Right lobe of liver (tissue), 4 donors: Measurements from ENCODE around the gene MAGOH.

ENCODE experiments used
- CTCF ChIP-seq, 4 donors: fragments of 200-600 bp in 3 of 4; fragments of 450-650 bp in 1 of 4; IDR thresholded peaks; one replicate each; pipeline versions ENCODE4 v1.5.1 to v1.8.0; 2016 to 2022; ENCODE audit warnings: antibody characterized with exemption in 4 of 4, mild to moderate bottlenecking in 2 of 4
- POLR2A ChIP-seq: fragments of 450-650 bp; IDR thresholded peaks from one replicate; pipeline ENCODE4 v1.6.1; 2017; ENCODE audit warnings: antibody characterized with exemption, mild to moderate bottlenecking
- donor health status: DM: no; HTN: no; CAD: no.
- donor health status: DM: no; HTN: no; CAD: no.
- donor health status: DM: no; HTN: yes; CAD: no.

DNA sequence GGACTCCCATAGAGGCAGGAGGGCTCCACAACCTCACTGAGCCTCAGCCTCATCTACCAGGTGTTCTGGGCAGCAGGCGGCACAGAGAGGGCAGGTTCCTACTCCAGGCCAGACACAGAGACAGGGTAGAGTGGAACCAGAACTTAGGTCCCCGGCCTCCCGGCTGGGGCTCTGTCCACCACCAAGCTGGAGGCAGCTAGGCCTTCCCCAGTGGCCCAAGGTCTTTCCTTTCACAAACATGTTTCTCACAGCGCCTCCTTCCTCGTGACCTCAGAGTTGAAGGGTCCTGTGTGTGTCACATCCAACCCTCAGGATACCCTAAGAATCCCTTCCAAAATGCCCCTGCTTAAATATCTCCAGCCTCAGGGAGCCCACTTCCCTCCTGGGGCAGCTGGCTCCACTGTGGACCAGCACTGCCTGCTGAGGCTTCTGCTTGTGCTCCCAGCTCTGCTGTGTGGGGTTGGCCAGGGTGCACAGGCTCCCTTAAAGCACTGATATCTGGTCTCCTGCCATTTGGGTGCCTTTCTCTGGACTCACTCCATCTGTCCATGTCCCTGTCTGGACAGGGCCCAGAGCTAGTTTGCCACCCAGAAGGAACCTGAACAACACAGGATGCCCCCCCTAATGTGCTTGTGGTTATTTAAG is 33.2 kb upstream of the MAGOH start:
- TF ChIP-seq POLR2A (no peak), CTCF (IDR thresholded peaks at IDR 0.05) (no peak)
